Measurements from ENCODE around the gene CMTM3.
"Not testable (repeated sequence)": the region's sequence is repeated elsewhere in the genome, so short reads cannot be mapped to it uniquely, and the experiment has no call there.

CMTM3 gene

GRCh38 chr16:66566051-66566901 lies 38.2 kb upstream of the CMTM3 start, which contains the start of gene CMTM1:
CMTM1 (plus strand) TSS chr16:66566439; CDS start chr16:66566514, 75 bp downstream.
- H3K4me3 ChIP-seq (ENCODE audit: low read depth, low read length) = no peak within 1 kb of the TSS
- TF ChIP-seq CTCF (IDR thresholded peaks at IDR 0.05; ENCODE audit: borderline replicate concordance, insufficient read depth, low read depth, low read length) = no peak

GRCh38 chr16:66567270-66567669 lies 37.2 kb upstream of the CMTM3 start:
- not testable (repeated sequence) for H3K4me3 ChIP-seq (ENCODE audit: low read depth, low read length)

- no peak for TF ChIP-seq CTCF (IDR thresholded peaks at IDR 0.05; ENCODE audit: borderline replicate concordance, insufficient read depth, low read depth, low read length)
- no peak overlapping the region for H3K4me3 ChIP-seq (ENCODE audit: low read depth, low read length)
Observed at GRCh38 chr16:66568355-66568754, 36.1 kb upstream of the CMTM3 start.

DNA sequence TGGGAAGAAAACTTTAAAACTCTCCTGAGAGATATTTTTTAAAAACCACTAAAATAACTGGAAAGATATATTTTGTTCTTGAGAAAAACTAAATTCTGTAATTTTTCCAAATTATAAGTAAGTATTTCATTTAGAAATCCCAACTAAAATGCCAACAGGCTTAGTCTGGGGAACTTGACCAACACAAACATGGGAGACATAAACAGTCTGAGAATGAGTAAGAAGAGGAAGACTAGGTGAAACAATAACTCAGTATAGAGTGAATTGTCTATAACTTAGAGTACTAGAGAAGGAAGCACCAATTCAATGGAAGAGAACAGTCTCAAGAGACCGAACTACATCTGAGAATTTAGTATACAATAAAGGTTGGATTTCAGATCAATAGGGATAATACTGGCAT lies 35.4 kb upstream of the CMTM3 start:
- TF ChIP-seq CTCF (IDR thresholded peaks at IDR 0.05; ENCODE audit: borderline replicate concordance, insufficient read depth, low read depth, low read length) = no peak
- no peak overlapping the region for H3K4me3 ChIP-seq (ENCODE audit: low read depth, low read length)

DNA sequence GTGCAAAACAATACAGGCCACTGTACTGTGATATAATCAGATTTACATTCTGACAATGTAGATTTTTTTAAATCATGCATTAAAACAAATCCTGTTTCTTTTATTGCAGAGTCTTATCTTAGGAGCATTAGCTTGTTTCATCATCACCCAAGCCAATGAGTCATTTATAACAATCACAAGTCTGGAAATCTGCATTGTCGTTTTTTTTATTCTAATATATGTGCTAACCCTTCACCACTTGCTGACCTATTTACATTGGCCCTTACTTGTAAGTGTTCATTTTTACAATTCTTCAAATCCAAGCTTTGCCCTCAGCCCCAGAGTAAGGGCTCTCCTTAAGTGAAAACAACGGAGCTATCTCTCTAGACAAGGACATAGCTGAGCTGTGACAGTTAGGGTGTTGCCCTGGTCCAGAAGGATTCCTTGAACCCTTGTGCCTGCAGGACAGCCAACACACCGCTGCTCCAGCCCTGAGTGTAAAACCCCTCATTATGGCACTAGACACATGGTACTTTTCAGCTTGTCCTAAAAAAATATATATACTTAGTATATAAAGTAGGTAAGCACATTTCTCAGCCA lies 34.6 kb upstream of the CMTM3 start:
- no peak for TF ChIP-seq CTCF (IDR thresholded peaks at IDR 0.05; ENCODE audit: borderline replicate concordance, insufficient read depth, low read depth, low read length)

GRCh38 chr16:66572356-66572755 lies 32.1 kb upstream of the CMTM3 start:
- TF ChIP-seq CTCF (IDR thresholded peaks at IDR 0.05; ENCODE audit: borderline replicate concordance, insufficient read depth, low read depth, low read length) = no peak
- no peak overlapping the region for H3K4me3 ChIP-seq (ENCODE audit: low read depth, low read length)

More for the DNA sequence above, 34.6 kb upstream of the CMTM3 start:
- no peak overlapping the region for H3K4me3 ChIP-seq (ENCODE audit: low read depth, low read length)

GRCh38 chr16:66574081-66574480 lies 30.4 kb upstream of the CMTM3 start:
- TF ChIP-seq CTCF (IDR thresholded peaks at IDR 0.05; ENCODE audit: borderline replicate concordance, insufficient read depth, low read depth, low read length) = no peak
- no peak overlapping the region for H3K4me3 ChIP-seq (ENCODE audit: low read depth, low read length)
